WTC11 (cell line): ENCODE data around the gene ALOXE3. TPM values are rescaled to one million over a fixed set of nuclear protein-coding genes. Genes with fewer than 3 reads are reported as not detected.

Experiments
- ATAC-seq: fragments of 200-7000 bp; cut with Tn5 transposase; 2 replicates; pipeline ENCODE4 v1.10.0; 2021; ENCODE audit warnings: mild to moderate bottlenecking, moderate library complexity
- CTCF ChIA-PET: fragments of 300-600 bp; sonication (Branson Sonifier 250); formaldehyde crosslinking; loops from one replicate; lab custom pipeline; 2021; ENCODE audit warnings: antibody characterized with exemption; lab: Charles Lee
- POLR2A ChIA-PET: fragments of 350-600 bp; sonication (Branson Sonifier 250); formaldehyde crosslinking; loops from one replicate; lab custom pipeline; 2021; ENCODE audit warnings: antibody characterized with exemption; lab: Charles Lee
- DNase-seq: peaks from one replicate; pipeline ENCODE4 v3.0.0; 2021; ENCODE audit warnings: low spot score
- H3K27ac Mint-ChIP-seq: 2 replicates; pipeline ENCODE4 v1.8.0; 2021; ENCODE audit warnings: mixed read lengths
- H3K27me3 Mint-ChIP-seq: 2 replicates; pipeline ENCODE4 v1.8.0; 2021; ENCODE audit warnings: low read depth, mild to moderate bottlenecking, moderate library complexity, mixed read lengths
- H3K36me3 Mint-ChIP-seq: 2 replicates; pipeline ENCODE4 v1.8.0; 2021; ENCODE audit warnings: mixed read lengths
- H3K4me1 Mint-ChIP-seq: 2 replicates; pipeline ENCODE4 v1.8.0; 2022; ENCODE audit warnings: mixed read lengths
- H3K4me3 Mint-ChIP-seq: 2 replicates; pipeline ENCODE4 v1.8.0; 2021; ENCODE audit warnings: mild to moderate bottlenecking, moderate library complexity, mixed read lengths
- H3K9me3 Mint-ChIP-seq: 2 replicates; pipeline ENCODE4 v1.8.0; 2021; ENCODE audit warnings: mixed read lengths
- AFF4 ChIP-seq: sonication (generic); formaldehyde crosslinking; IDR thresholded peaks from 2 replicates; pipeline ENCODE4 v1.8.1; 2023; ENCODE audit warnings: mild to moderate bottlenecking, missing genetic modification reagents, borderline replicate concordance
- CBFB ChIP-seq: sonication (generic); formaldehyde crosslinking; IDR thresholded peaks from 2 replicates; pipeline ENCODE4 v1.8.1; 2022; ENCODE audit warnings: mild to moderate bottlenecking, low read depth, missing genetic modification reagents
- CDX4 ChIP-seq: fragments of 250-450 bp; sonication (Bioruptor Pico); IDR thresholded peaks from 2 replicates; pipeline ENCODE4 v1.9.0; 2021; ENCODE audit warnings: moderate library complexity, mild to moderate bottlenecking, inconsistent platforms, borderline replicate concordance
- E2F4 ChIP-seq: sonication (generic); formaldehyde crosslinking; IDR thresholded peaks from 2 replicates; pipeline ENCODE4 v1.8.1; 2022; ENCODE audit warnings: low read depth, mild to moderate bottlenecking, moderate library complexity, missing genetic modification reagents, borderline replicate concordance
- ELF4 ChIP-seq: sonication (generic); formaldehyde crosslinking; IDR thresholded peaks from 2 replicates; pipeline ENCODE4 v1.8.1; 2022; ENCODE audit warnings: low read depth, mild to moderate bottlenecking, moderate library complexity, missing genetic modification reagents
- EMX1 ChIP-seq: fragments of 250-450 bp; sonication (Bioruptor Pico); IDR thresholded peaks from 2 replicates; pipeline ENCODE4 v1.8.0; 2021; ENCODE audit warnings: mild to moderate bottlenecking
- IRF1 ChIP-seq: sonication (generic); formaldehyde crosslinking; IDR thresholded peaks from 2 replicates; pipeline ENCODE4 v1.8.0; 2023; ENCODE audit warnings: missing genetic modification reagents
- MLX ChIP-seq: sonication (generic); formaldehyde crosslinking; IDR thresholded peaks from 2 replicates; pipeline ENCODE4 v1.8.1; 2023; ENCODE audit warnings: mild to moderate bottlenecking, missing genetic modification reagents, moderate library complexity
- NFE2L1 ChIP-seq: sonication (generic); formaldehyde crosslinking; IDR thresholded peaks from 2 replicates; pipeline ENCODE4 v1.8.1; 2023; ENCODE audit warnings: missing genetic modification reagents
- NR3C1 ChIP-seq: sonication (generic); formaldehyde crosslinking; conservative IDR thresholded peaks from 2 replicates; pipeline ENCODE4 v1.8.1; 2023; ENCODE audit warnings: low read depth, mild to moderate bottlenecking, missing genetic modification reagents
- SMAD3 ChIP-seq: sonication (generic); formaldehyde crosslinking; IDR thresholded peaks from 2 replicates; pipeline ENCODE4 v1.8.0; 2022; ENCODE audit warnings: missing genetic modification reagents, mild to moderate bottlenecking, borderline replicate concordance
- SP1 ChIP-seq: sonication (generic); formaldehyde crosslinking; conservative IDR thresholded peaks from 2 replicates; pipeline ENCODE4 v1.8.1; 2022; ENCODE audit warnings: missing genetic modification reagents
- ZNF263 ChIP-seq: sonication (generic); formaldehyde crosslinking; IDR thresholded peaks from 2 replicates; pipeline ENCODE4 v1.8.1; 2022; ENCODE audit warnings: low read depth, mild to moderate bottlenecking, moderate library complexity, missing genetic modification reagents
- ZNF416 ChIP-seq: fragments of 250-450 bp; sonication (Bioruptor Pico); IDR thresholded peaks from 2 replicates; pipeline ENCODE4 v1.9.0; 2021; ENCODE audit warnings: mild to moderate bottlenecking, inconsistent platforms
- ZNF671 ChIP-seq: fragments of 250-450 bp; sonication (Bioruptor Pico); IDR thresholded peaks from 2 replicates; pipeline ENCODE4 v1.8.0; 2021; ENCODE audit warnings: mild to moderate bottlenecking
- total RNA-seq: library from RNA; stranded (reverse); gene quantifications from 3 replicates; pipeline ENCODE4 v1.2.3, GENCODE V29; 2021
- TF ChIP-seq, protein P1 (sequence below): sonication (generic); formaldehyde crosslinking; IDR thresholded peaks from 2 replicates; pipeline ENCODE4 v1.8.1; 2022; ENCODE audit warnings: missing genetic modification reagents, borderline replicate concordance

ALOXE3 gene
- total RNA-seq, 1 experiment from 2014 or later: 0.81 TPM

DNA sequence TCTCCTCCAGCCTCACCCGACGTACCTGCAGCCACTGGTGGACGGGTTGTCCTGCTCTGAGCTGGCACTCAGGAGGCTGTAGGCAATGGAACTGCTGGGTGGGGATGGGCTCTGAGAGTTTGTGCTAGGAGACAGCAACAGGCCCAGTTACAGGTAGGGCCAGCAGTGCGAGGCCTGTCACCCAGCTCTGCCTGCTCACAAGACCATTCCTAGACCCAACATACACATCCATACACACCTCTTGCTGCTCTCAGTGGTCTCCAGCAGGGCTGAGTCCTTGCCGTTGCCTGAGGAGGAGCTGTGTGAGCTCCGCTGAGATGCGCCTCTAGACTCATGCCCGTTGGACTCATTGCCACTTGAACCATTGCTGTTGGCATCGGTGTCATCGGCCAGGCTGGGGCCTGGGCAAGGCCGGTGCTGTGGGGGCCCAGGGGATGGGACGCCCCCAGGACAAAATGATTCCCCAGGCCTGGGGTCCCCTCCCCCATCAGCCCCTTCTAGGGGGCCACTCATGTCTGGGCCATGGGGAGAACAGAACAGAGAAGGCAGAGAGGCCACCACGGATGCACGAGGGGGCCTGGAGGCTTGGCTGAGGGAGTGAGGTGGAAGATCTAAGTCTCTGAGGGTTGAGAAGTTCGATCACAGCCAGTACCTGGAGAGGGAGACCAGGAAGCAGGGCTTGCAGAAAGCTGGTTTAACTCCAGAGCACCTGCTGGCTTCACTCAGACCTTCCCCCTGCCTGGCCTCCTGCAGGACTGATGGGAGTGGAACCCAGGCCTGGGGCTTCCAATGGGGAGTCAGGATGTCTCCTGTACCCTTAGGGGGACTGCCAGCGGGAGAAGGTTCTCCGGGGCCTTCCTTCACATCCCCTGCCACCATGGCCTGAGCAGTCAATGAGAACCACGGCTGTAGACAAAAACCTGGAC lies 32.1 kb upstream of the ALOXE3 start (continued):
- TF ChIP-seq, protein P1, sequence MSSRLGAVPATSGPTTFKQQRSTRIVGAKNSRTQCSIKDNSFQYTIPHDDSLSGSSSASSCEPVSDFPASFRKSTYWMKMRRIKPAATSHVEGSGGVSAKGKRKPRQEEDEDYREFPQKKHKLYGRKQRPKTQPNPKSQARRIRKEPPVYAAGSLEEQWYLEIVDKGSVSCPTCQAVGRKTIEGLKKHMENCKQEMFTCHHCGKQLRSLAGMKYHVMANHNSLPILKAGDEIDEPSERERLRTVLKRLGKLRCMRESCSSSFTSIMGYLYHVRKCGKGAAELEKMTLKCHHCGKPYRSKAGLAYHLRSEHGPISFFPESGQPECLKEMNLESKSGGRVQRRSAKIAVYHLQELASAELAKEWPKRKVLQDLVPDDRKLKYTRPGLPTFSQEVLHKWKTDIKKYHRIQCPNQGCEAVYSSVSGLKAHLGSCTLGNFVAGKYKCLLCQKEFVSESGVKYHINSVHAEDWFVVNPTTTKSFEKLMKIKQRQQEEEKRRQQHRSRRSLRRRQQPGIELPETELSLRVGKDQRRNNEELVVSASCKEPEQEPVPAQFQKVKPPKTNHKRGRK (CRISPR knock-in tag): no peak

- ChIA-PET CTCF (interaction anchor here (0.6 to 1.6 kb wide), 2 partner anchors 41 to 188 kb away, joined by 3 read pairs; no protein-coding TSS in a partner anchor), POLR2A (no interaction called here)
- no peak for DNase-seq
- H3K4me1 Mint-ChIP-seq: peaks cover 14% of the 10 kb centered on the region
- H3K27me3 Mint-ChIP-seq: no peaks in the 10 kb centered on the region
- no peak overlapping the region for H3K27ac Mint-ChIP-seq
- H3K4me3 Mint-ChIP-seq: no peak overlapping the region
- no peak for TF ChIP-seq MLX (CRISPR knock-in tag)
- no peak for TF ChIP-seq E2F4 (CRISPR knock-in tag)
- TF ChIP-seq NFE2L1: no peak
- no peak for TF ChIP-seq EMX1 (CRISPR knock-in tag)
- no peak for TF ChIP-seq IRF1 (CRISPR knock-in tag)
- TF ChIP-seq ZNF671: no peak
- TF ChIP-seq SMAD3: no peak
- TF ChIP-seq CDX4: no peak
- no peak for TF ChIP-seq CBFB (CRISPR knock-in tag)
- no peak for TF ChIP-seq ZNF263
- TF ChIP-seq NR3C1 (CRISPR knock-in tag): no peak
- no peak for TF ChIP-seq SP1 (CRISPR knock-in tag)
- TF ChIP-seq AFF4: no peak
- TF ChIP-seq ZNF416: no peak
- TF ChIP-seq ELF4 (CRISPR knock-in tag): no peak
- ATAC-seq: no peak
- H3K9me3 Mint-ChIP-seq: no peaks in the 10 kb centered on the region
- peaks cover 31% of the 10 kb centered on the region for H3K36me3 Mint-ChIP-seq
These were observed 31.3 kb upstream of the ALOXE3 start for GRCh38 chr17:8149419-8150193.
